DOHH2 (cell line): Measurements from ENCODE around the gene LRRC7.

Source experiments
- H3F3A ChIP-seq: fragments of 200-600 bp; sonication (generic), shearing (Covaris generic); 2 replicates; pipeline ENCODE4 v1.6.0; 2016; ENCODE audit warnings: antibody characterized with exemption, mild to moderate bottlenecking; ENCODE audit not compliant: control insufficient read depth, insufficient read depth
- H3K27ac ChIP-seq: fragments of 200-600 bp; sonication (generic); 2 replicates; pipeline ENCODE4 v1.5.1; 2014; ENCODE audit warnings: low read depth, mild to moderate bottlenecking, low read length, moderate library complexity
- H3K27me3 ChIP-seq: fragments of 200-600 bp; sonication (generic); 2 replicates; pipeline ENCODE4 v1.6.1; 2014; ENCODE audit warnings: mild to moderate bottlenecking, low read length, mixed read lengths; ENCODE audit not compliant: control insufficient read depth
- H3K36me3 ChIP-seq: fragments of 200-600 bp; sonication (generic); 2 replicates; pipeline ENCODE4 v1.6.1; 2014; ENCODE audit warnings: mild to moderate bottlenecking, low read length, moderate library complexity, mixed read lengths; ENCODE audit not compliant: control insufficient read depth
- H3K4me1 ChIP-seq: fragments of 200-600 bp; sonication (generic); 2 replicates; pipeline ENCODE4 v1.6.1; 2014; ENCODE audit warnings: mild to moderate bottlenecking, low read length, mixed read lengths; ENCODE audit not compliant: control insufficient read depth
- H3K4me2 ChIP-seq: fragments of 200-600 bp; sonication (generic); 2 replicates; pipeline ENCODE4 v1.6.0; 2014; ENCODE audit warnings: mild to moderate bottlenecking, low read length, moderate library complexity
- H3K4me3 ChIP-seq: fragments of 200-600 bp; sonication (generic); 2 replicates; pipeline ENCODE4 v1.5.1; 2014; ENCODE audit warnings: mild to moderate bottlenecking, low read length, mixed read lengths
- H3K79me2 ChIP-seq: fragments of 200-600 bp; sonication (generic); 2 replicates; pipeline ENCODE4 v1.6.1; 2014; ENCODE audit warnings: mild to moderate bottlenecking, low read length, mixed read lengths; ENCODE audit not compliant: control insufficient read depth
- H3K9me2 ChIP-seq: fragments of 200-600 bp; sonication (generic); replicated peaks from 2 replicates; pipeline ENCODE4 v1.6.1; 2014; ENCODE audit warnings: mild to moderate bottlenecking, low read length, mixed read lengths; ENCODE audit not compliant: control insufficient read depth
- H3K9me3 ChIP-seq: fragments of 200-600 bp; sonication (generic); 2 replicates; pipeline ENCODE4 v1.6.1; 2014; ENCODE audit warnings: antibody characterized with exemption, low read length, mixed read lengths; ENCODE audit not compliant: control insufficient read depth, insufficient read depth
- H4K20me1 ChIP-seq: fragments of 200-600 bp; sonication (generic); 2 replicates; pipeline ENCODE4 v1.6.0; 2014; ENCODE audit warnings: low read depth, mild to moderate bottlenecking, antibody characterized with exemption, low read length, moderate library complexity; ENCODE audit not compliant: control insufficient read depth, insufficient read depth
- EZH2phosphoT487 ChIP-seq: fragments of 200-600 bp; sonication (generic); IDR thresholded peaks from 2 replicates; pipeline ENCODE4 v1.6.1; 2017; ENCODE audit warnings: borderline replicate concordance, mild to moderate bottlenecking, antibody characterized with exemption, low read length, moderate library complexity, mixed read lengths
- TF ChIP-seq, protein P1 (sequence below): fragments of 200-600 bp; sonication (generic); IDR thresholded peaks from one replicate; pipeline ENCODE4 v1.5.1; 2014; ENCODE audit warnings: antibody characterized with exemption, mild to moderate bottlenecking, low read depth, low read length; ENCODE audit not compliant: poor library complexity, severe bottlenecking

Gene LRRC7

GRCh38 chr1:69686367-69686984 is 118.8 kb downstream of the LRRC7 start:
- no peak for TF ChIP-seq EZH2phosphoT487
- TF ChIP-seq, protein P1, sequence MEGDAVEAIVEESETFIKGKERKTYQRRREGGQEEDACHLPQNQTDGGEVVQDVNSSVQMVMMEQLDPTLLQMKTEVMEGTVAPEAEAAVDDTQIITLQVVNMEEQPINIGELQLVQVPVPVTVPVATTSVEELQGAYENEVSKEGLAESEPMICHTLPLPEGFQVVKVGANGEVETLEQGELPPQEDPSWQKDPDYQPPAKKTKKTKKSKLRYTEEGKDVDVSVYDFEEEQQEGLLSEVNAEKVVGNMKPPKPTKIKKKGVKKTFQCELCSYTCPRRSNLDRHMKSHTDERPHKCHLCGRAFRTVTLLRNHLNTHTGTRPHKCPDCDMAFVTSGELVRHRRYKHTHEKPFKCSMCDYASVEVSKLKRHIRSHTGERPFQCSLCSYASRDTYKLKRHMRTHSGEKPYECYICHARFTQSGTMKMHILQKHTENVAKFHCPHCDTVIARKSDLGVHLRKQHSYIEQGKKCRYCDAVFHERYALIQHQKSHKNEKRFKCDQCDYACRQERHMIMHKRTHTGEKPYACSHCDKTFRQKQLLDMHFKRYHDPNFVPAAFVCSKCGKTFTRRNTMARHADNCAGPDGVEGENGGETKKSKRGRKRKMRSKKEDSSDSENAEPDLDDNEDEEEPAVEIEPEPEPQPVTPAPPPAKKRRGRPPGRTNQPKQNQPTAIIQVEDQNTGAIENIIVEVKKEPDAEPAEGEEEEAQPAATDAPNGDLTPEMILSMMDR: no peak
- no peaks in the 10 kb centered on the region for H3K9me2 ChIP-seq
- no peaks in the 10 kb centered on the region for H3K4me1 ChIP-seq
- H3F3A ChIP-seq: no peaks in the 10 kb centered on the region
- H3K9me3 ChIP-seq: no peaks in the 10 kb centered on the region; the same call in 1 of the 2 replicates
- H3K4me3 ChIP-seq: no peak overlapping the region
- H3K27ac ChIP-seq: no peak overlapping the region
- H3K79me2 ChIP-seq: no peaks in the 10 kb centered on the region
- H3K27me3 ChIP-seq: no peaks in the 10 kb centered on the region
- no peaks in the 10 kb centered on the region for H4K20me1 ChIP-seq
- H3K4me2 ChIP-seq: no peak overlapping the region
- no peaks in the 10 kb centered on the region for H3K36me3 ChIP-seq

GRCh38 chr1:69688193-69688592 is 120.5 kb downstream of the LRRC7 start:
- Histone ChIP-seq H3K79me2 (no peaks in the 10 kb centered on the region), H3F3A (no peaks in the 10 kb centered on the region)
- TF ChIP-seq, protein P1: no peak
- no peak for TF ChIP-seq EZH2phosphoT487

DNA sequence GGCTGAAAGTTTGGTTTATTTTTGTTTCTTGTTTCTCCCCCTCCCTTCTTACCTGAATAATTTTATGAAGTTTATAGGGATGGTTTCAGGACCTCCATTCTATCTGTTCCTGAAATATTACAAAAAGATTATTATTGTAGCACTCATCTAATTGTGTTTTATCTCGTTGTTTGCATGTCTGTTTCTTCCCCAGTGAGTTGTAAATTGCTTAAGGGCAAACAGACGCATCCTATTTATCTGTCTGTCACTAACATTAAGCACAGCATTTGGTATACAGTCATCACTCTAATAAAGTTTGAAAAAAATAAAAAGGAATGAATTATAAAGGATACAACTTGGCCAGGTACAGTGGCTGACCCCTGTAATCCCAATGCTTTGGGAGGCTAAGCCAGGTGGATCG is 123.5 kb downstream of the LRRC7 start:
- Histone ChIP-seq H3K9me2 (no peaks in the 10 kb centered on the region), H3F3A (no peaks in the 10 kb centered on the region), H3K27me3 (no peaks in the 10 kb centered on the region), H3K36me3 (no peaks in the 10 kb centered on the region), H4K20me1 (no peaks in the 10 kb centered on the region), H3K4me3 (no peak overlapping the region), H3K4me2 (no peak overlapping the region), H3K79me2 (no peaks in the 10 kb centered on the region), H3K9me3 (no peaks in the 10 kb centered on the region; the same call in 1 of the 2 replicates), H3K4me1 (no peaks in the 10 kb centered on the region), H3K27ac (no peak overlapping the region)
- TF ChIP-seq, protein P1: no peak
- TF ChIP-seq EZH2phosphoT487: no peak

More at GRCh38 chr1:69688193-69688592, 120.5 kb downstream of the LRRC7 start:
- no peak overlapping the region for H3K27ac ChIP-seq
- H3K27me3 ChIP-seq: no peaks in the 10 kb centered on the region
- H3K4me3 ChIP-seq: no peak overlapping the region
- no peaks in the 10 kb centered on the region for H3K9me2 ChIP-seq
- H3K36me3 ChIP-seq: no peaks in the 10 kb centered on the region
- H3K4me2 ChIP-seq: no peak overlapping the region
- H3K4me1 ChIP-seq: no peaks in the 10 kb centered on the region
- no peaks in the 10 kb centered on the region; the same call in 1 of the 2 replicates for H3K9me3 ChIP-seq
- no peaks in the 10 kb centered on the region for H4K20me1 ChIP-seq
